IMR-90 (cell line): ENCODE data around the gene VSIG4. TPM values are rescaled to one million over a fixed set of nuclear protein-coding genes. Genes with fewer than 3 reads are reported as not detected.

Experiments used
- ATAC-seq: fragments of 200-7000 bp; cut with Tn5 transposase; 2 replicates; pipeline ENCODE4 v1.9.1; 2020; ENCODE audit warnings: low read depth, mild to moderate bottlenecking, moderate library complexity
- BruUV-seq: library from RNA; stranded (reverse); fragments of 400-500 nt; replicated peaks from 2 replicates; lab custom pipeline; 2021; lab: Mats Ljungman, UMichigan
- CTCF ChIA-PET: fragments of 300-600 bp; formaldehyde crosslinking; extraction: SDS; loops from one replicate; lab custom pipeline; 2021; ENCODE audit warnings: antibody characterized with exemption; lab: Yijun Ruan, JAX
- POLR2A ChIA-PET: fragments of 300-600 bp; sonication (Branson Sonifier 250); formaldehyde crosslinking; loops from one replicate; lab custom pipeline; 2022; ENCODE audit warnings: antibody characterized with exemption; ENCODE audit not compliant: unreplicated experiment; lab: Charles Lee
- DNase-seq: peaks from one replicate; pipeline ENCODE4 v3.0.0; 2013
- H2AFZ ChIP-seq: replicated peaks from 2 replicates; pipeline ENCODE3; 2013; ENCODE audit warnings: low read length, mild to moderate bottlenecking; ENCODE audit not compliant: poor library complexity
- H2AK5ac ChIP-seq: 2 replicates; pipeline ENCODE4 v1.6.1; 2013; ENCODE audit warnings: low read depth, low read length, inconsistent platforms
- H2AK9ac ChIP-seq: replicated peaks from 2 replicates; pipeline ENCODE3; 2013; ENCODE audit warnings: mild to moderate bottlenecking, low read depth, low read length, moderate library complexity; ENCODE audit not compliant: poor library complexity
- H2BK120ac ChIP-seq: 2 replicates; pipeline ENCODE4 v1.6.1; 2013; ENCODE audit warnings: low read depth, low read length, inconsistent platforms
- H2BK15ac ChIP-seq: 3 replicates; pipeline ENCODE4 v1.6.1; 2013; ENCODE audit warnings: low read depth, low read length, inconsistent platforms
- H2BK20ac ChIP-seq: 2 replicates; pipeline ENCODE4 v1.6.1; 2013; ENCODE audit warnings: low read depth, mild to moderate bottlenecking, inconsistent platforms, low read length, moderate library complexity
- H2BK5ac ChIP-seq: 2 replicates; pipeline ENCODE4 v1.6.1; 2013; ENCODE audit warnings: mild to moderate bottlenecking, low read depth, low read length, inconsistent platforms; ENCODE audit not compliant: poor library complexity, severe bottlenecking
- H3K14ac ChIP-seq: replicated peaks from 2 replicates; pipeline ENCODE4 v1.6.1; 2013; ENCODE audit warnings: low read depth, low read length, inconsistent platforms
- H3K18ac ChIP-seq: 2 replicates; pipeline ENCODE4 v1.6.1; 2013; ENCODE audit warnings: low read depth, low read length, control low read depth
- H3K23ac ChIP-seq: 2 replicates; pipeline ENCODE4 v1.6.1; 2013; ENCODE audit warnings: low read depth, low read length, inconsistent platforms
- H3K27ac ChIP-seq: 2 replicates; pipeline ENCODE4 v1.5.1; 2013; ENCODE audit warnings: mild to moderate bottlenecking, control low read depth, low read length; ENCODE audit not compliant: insufficient read depth
- H3K27me3 ChIP-seq: 2 replicates; pipeline ENCODE4 v1.6.1; 2013; ENCODE audit warnings: low read length; ENCODE audit not compliant: control insufficient read depth, insufficient read depth
- H3K36me3 ChIP-seq: 2 replicates; pipeline ENCODE4 v1.6.1; 2013; ENCODE audit warnings: low read length, mixed read lengths; ENCODE audit not compliant: control insufficient read depth, insufficient read depth
- H3K4ac ChIP-seq: 2 replicates; pipeline ENCODE4 v1.6.1; 2013; ENCODE audit warnings: low read depth, low read length, inconsistent platforms
- H3K4me1 ChIP-seq: 2 replicates; pipeline ENCODE4 v1.6.1; 2013; ENCODE audit warnings: low read length, mixed read lengths; ENCODE audit not compliant: control insufficient read depth, insufficient read depth
- H3K4me2 ChIP-seq: 2 replicates; pipeline ENCODE4 v1.6.1; 2013; ENCODE audit warnings: low read depth, mild to moderate bottlenecking, control low read depth, low read length, moderate library complexity
- H3K4me3 ChIP-seq: 2 replicates; pipeline ENCODE4 v1.5.1; 2013; ENCODE audit warnings: low read depth, mild to moderate bottlenecking, control low read depth, low read length, moderate library complexity; ENCODE audit not compliant: insufficient read depth
- H3K56ac ChIP-seq: 2 replicates; pipeline ENCODE4 v1.6.1; 2013; ENCODE audit warnings: low read length, inconsistent platforms; ENCODE audit not compliant: insufficient read depth; ENCODE audit errors: extremely low read depth
- H3K79me1 ChIP-seq, 2 experiments: 2 replicates each; pipeline ENCODE4 v1.6.1; 2013; ENCODE audit warnings: low read length in 2 of 2, inconsistent platforms in 1 of 2, low read depth in 1 of 2
- H3K9ac ChIP-seq: 2 replicates; pipeline ENCODE4 v1.6.1; 2013; ENCODE audit warnings: low read depth, low read length, control low read depth
- H3K9me1 ChIP-seq: 2 replicates; pipeline ENCODE4 v1.6.1; 2013; ENCODE audit warnings: low read length, inconsistent platforms; ENCODE audit not compliant: insufficient read depth
- H3K9me3 ChIP-seq: 2 replicates; pipeline ENCODE4 v1.6.1; 2013; ENCODE audit warnings: low read length; ENCODE audit not compliant: control insufficient read depth, insufficient read depth
- H4K20me1 ChIP-seq: 2 replicates; pipeline ENCODE4 v1.6.1; 2013; ENCODE audit warnings: low read length, inconsistent platforms; ENCODE audit not compliant: insufficient read depth
- H4K5ac ChIP-seq: 2 replicates; pipeline ENCODE4 v1.6.1; 2013; ENCODE audit warnings: mild to moderate bottlenecking, low read depth, low read length, control low read depth
- H4K8ac ChIP-seq, 2 experiments: 2 replicates each; pipeline ENCODE4 v1.6.1; 2013; ENCODE audit warnings: low read depth in 2 of 2, low read length in 2 of 2, control low read depth in 1 of 2, inconsistent platforms in 1 of 2
- H4K91ac ChIP-seq: 2 replicates; pipeline ENCODE4 v1.6.1; 2013; ENCODE audit warnings: low read depth, low read length, inconsistent platforms; ENCODE audit not compliant: insufficient read depth
- MAZ ChIP-seq: IDR thresholded peaks from 2 replicates; pipeline ENCODE4 v1.6.1; 2012; ENCODE audit warnings: low read depth, mild to moderate bottlenecking, low read length, improper control_type of control experiment, moderate library complexity, borderline replicate concordance
- WGBS, 2 experiments: methylation state at CpG; one replicate each; pipeline versions ENCODE4 v1.1.5 to v1.1.7; 2013; ENCODE audit warnings: missing lambda C conversion rate in 2 of 2; ENCODE audit not compliant: insufficient read length in 1 of 2; ENCODE audit errors: extremely low coverage in 2 of 2; 5-methylcytosine and 5-hydroxymethylcytosine counted together
- dilution Hi-C: fragments of 300-500 bp; cut with HindIII; formaldehyde crosslinking; loops from one replicate; pipeline ENCODE4 v1.14.3; 2018; ENCODE audit warnings: low sequenced_read_pairs; ENCODE audit not compliant: unreplicated experiment
- in situ Hi-C: fragments of 300-500 bp; cut with MboI; formaldehyde crosslinking; loops from 3 replicates; pipeline ENCODE4 v1.14.3; 2019; ENCODE audit warnings: low sequenced_read_pairs, inconsistent platforms, mixed read lengths
- intact Hi-C: fragments of 100-400 bp; cut with micrococcal nuclease; formaldehyde crosslinking; loops from 2 replicates; pipeline ENCODE4 v1.10.0; 2022
- polyA plus RNA-seq, 3 experiments: library from polyadenylated mRNA; depleted of rRNA; stranded (reverse); fragments of >200 nt; gene quantifications; 2 replicates each; pipeline ENCODE4 v1.2.3, GENCODE V29; 2012; ENCODE audit warnings: low replicate concordance in 1 of 3
- total RNA-seq: library from RNA; depleted of rRNA; stranded (reverse); fragments of >200 nt; gene quantifications from 2 replicates; pipeline ENCODE4 v1.2.3, GENCODE V29; 2012
- TF ChIP-seq, protein P1 (sequence below): fragments of 150-350 bp; IDR thresholded peaks from 2 replicates; pipeline ENCODE4 v1.6.1; 2017; ENCODE audit warnings: mild to moderate bottlenecking, antibody characterized with exemption, low read length, low read depth

Gene VSIG4
- total and polyA plus RNA-seq, 2 of the 4 experiments (the other 2 are of a cell fraction): not detected

DNA sequence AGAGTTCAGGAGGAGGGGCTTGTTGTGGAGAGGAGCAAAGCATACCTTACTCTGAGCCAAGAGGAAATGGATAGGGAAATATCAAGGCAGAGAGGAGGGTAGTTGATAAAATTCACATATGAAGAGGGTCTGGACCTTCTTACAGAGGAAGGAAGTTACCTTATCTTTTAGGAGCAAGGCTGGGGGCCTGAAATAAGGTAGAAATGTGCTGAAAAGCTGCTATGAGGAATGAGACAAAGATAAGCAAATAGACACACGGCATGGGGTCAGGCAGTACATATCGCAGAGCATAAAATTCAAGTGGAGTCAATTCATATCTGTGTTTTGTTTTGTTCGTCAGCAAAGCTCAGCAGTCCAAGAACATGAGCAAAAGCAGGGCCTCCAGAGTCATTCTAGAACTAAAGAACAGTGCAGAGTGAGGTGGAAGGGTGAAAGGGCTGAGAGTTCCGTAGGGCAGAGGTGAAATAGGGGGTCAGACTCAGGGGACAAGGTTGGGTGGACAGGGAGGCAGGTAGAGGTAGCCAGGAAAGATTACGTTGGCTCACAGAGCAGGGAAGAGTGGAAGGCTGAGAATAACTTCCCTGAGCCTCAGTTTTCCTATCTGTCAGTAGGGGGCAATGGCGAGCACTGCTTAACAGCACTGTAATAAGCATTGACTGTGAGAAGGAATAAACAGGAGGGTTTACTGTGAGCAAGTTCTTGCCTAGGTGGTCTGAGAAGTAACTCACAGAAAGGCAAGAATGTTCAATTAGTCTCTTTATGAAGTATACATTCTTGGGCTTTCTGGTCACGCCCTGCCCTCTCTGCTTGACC, 9.2 kb downstream of the VSIG4 start (continued):
- TF ChIP-seq, protein P1, sequence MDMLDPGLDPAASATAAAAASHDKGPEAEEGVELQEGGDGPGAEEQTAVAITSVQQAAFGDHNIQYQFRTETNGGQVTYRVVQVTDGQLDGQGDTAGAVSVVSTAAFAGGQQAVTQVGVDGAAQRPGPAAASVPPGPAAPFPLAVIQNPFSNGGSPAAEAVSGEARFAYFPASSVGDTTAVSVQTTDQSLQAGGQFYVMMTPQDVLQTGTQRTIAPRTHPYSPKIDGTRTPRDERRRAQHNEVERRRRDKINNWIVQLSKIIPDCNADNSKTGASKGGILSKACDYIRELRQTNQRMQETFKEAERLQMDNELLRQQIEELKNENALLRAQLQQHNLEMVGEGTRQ: no peak

DNA sequence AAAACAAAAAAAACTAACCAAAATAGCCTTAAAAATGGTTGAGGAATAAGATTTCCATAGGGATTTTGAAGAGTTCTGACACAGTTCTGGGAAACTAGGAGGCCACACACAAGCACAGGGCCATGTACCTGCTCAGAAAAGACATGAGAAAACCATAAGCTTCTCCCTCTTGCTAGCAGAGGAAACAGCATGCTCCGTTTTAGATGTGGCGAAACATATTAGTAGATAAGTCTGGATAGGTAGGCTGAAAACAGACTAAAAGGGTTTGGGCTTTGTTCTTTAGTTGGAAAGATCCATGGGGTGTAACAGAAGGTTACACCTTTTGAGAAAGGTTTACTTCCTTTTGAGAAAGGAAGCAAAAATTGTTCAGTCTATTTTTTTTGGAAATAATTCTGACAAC, 10.9 kb downstream of the VSIG4 start:
- no peaks in the 10 kb centered on the region for H3K36me3 ChIP-seq
- H2BK20ac ChIP-seq: no peak overlapping the region
- no peaks in the 10 kb centered on the region for H4K20me1 ChIP-seq
- no peak overlapping the region for H2AK5ac ChIP-seq
- no peak overlapping the region for H2BK120ac ChIP-seq
- H3K9ac ChIP-seq: no peak overlapping the region
- no peak overlapping the region for H4K91ac ChIP-seq
- H3K14ac ChIP-seq: no peak overlapping the region
- H3K4me1 ChIP-seq: no peaks in the 10 kb centered on the region
- BruUV-seq: no TSS peak
- ChIA-PET POLR2A (no interaction called here), CTCF (interaction anchor here (0.6 kb wide), 1 partner anchor 603 kb away, joined by 3 read pairs; no protein-coding TSS in a partner anchor)
- no peak overlapping the region for H3K18ac ChIP-seq
- H3K4ac ChIP-seq: no peak overlapping the region
- H3K9me3 ChIP-seq: no peaks in the 10 kb centered on the region
- H3K4me2 ChIP-seq: no peak overlapping the region
- in situ Hi-C loops: no loop called here
- WGBS, 2 experiments: 30% methylated on average over 2 of the region's 2 CpGs; no CpG with 5 or more reads in 1 of the 2 experiments
- H2BK15ac ChIP-seq: no peak overlapping the region
- dilution Hi-C loops: no loop called here
- H2BK5ac ChIP-seq: no peak overlapping the region
- no peak for TF ChIP-seq MAZ
- ATAC-seq: no peak
- H4K8ac ChIP-seq: no peak overlapping the region
- H4K5ac ChIP-seq: no peak overlapping the region
- peaks cover 3% of the 10 kb centered on the region for H3K27me3 ChIP-seq
- no peak overlapping the region for H3K56ac ChIP-seq
- no peak overlapping the region for H3K27ac ChIP-seq
- H3K9me1 ChIP-seq: no peaks in the 10 kb centered on the region
- no peak overlapping the region for H2AK9ac ChIP-seq
- no peak overlapping the region for H2AFZ ChIP-seq
- no peak overlapping the region for H3K4me3 ChIP-seq
- H3K79me1 ChIP-seq: no peaks in the 10 kb centered on the region
- no peak overlapping the region for H3K23ac ChIP-seq
- no peak for DNase-seq
- intact Hi-C loops: no loop called here
